SU-DHL-6 (cell line): Measurements from ENCODE around the gene MORC2.

Source experiments
- EZH2phosphoT487 ChIP-seq: fragments of 200-600 bp; sonication (generic), shearing (Covaris generic); conservative IDR thresholded peaks from 2 replicates; pipeline ENCODE4 v1.6.1; 2018; ENCODE audit warnings: mild to moderate bottlenecking, antibody characterized with exemption, low read length, moderate library complexity, mixed read lengths
- TF ChIP-seq, protein P1 (sequence below): fragments of 200-600 bp; sonication (generic); IDR thresholded peaks from one replicate; pipeline ENCODE4 v1.5.1; 2017; ENCODE audit warnings: antibody characterized with exemption, mild to moderate bottlenecking, low read length, moderate library complexity; ENCODE audit not compliant: insufficient read depth, poor library complexity, severe bottlenecking

GRCh38 chr22:30880847-30881246 lies 87.7 kb downstream of the MORC2 start:
- TF ChIP-seq, protein P1, sequence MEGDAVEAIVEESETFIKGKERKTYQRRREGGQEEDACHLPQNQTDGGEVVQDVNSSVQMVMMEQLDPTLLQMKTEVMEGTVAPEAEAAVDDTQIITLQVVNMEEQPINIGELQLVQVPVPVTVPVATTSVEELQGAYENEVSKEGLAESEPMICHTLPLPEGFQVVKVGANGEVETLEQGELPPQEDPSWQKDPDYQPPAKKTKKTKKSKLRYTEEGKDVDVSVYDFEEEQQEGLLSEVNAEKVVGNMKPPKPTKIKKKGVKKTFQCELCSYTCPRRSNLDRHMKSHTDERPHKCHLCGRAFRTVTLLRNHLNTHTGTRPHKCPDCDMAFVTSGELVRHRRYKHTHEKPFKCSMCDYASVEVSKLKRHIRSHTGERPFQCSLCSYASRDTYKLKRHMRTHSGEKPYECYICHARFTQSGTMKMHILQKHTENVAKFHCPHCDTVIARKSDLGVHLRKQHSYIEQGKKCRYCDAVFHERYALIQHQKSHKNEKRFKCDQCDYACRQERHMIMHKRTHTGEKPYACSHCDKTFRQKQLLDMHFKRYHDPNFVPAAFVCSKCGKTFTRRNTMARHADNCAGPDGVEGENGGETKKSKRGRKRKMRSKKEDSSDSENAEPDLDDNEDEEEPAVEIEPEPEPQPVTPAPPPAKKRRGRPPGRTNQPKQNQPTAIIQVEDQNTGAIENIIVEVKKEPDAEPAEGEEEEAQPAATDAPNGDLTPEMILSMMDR: no peak
- TF ChIP-seq EZH2phosphoT487: no peak
